ENCODE results near the gene RDX.

- TF ChIP-seq CTCF (conservative IDR thresholded peaks at IDR 0.05; ENCODE audit: low read depth in 2 of 2) (no peak), JUNB (IDR thresholded peaks at IDR 0.05; ENCODE audit: unreplicated experiment) (no peak), EZH2 (IDR thresholded peaks at IDR 0.05; ENCODE audit: low read depth, unreplicated experiment) (no peak), POLR2AphosphoS5 (IDR thresholded peaks at IDR 0.05; ENCODE audit: low read depth) (no peak), ZNF331 (CRISPR knock-in tag; IDR thresholded peaks at IDR 0.05; ENCODE audit: low read depth) (no peak)
Measured at GRCh38 chr11:110128161-110128560, 168.3 kb downstream of the RDX start.

Data from GM23338 (cell line).